HG03442 (cell line): Measurements from ENCODE around the gene OR2J3.
"Not testable (repeated sequence)": the region's sequence is repeated elsewhere in the genome, so short reads cannot be mapped to it uniquely, and the experiment has no call there.

ENCODE experiments used
- ATAC-seq: cut with Tn5 transposase; IDR thresholded peaks from one replicate; pipeline ENCODE4 v1.9.1; 2021; ENCODE audit warnings: mild to moderate bottlenecking, moderate library complexity; ENCODE audit not compliant: unreplicated experiment

Gene OR2J3

GRCh38 chr6:29159922-29160321 is 52.1 kb downstream of the OR2J3 start:
- ATAC-seq: not testable (repeated sequence)
